HG03196 (cell line): ENCODE results near the gene MNDA.
A peak's percentile ranks its signal among the peaks of the same experiment; 100 is the strongest.

Experiments used
- ATAC-seq: cut with Tn5 transposase; IDR thresholded peaks from one replicate; pipeline ENCODE4 v1.9.1; 2021; ENCODE audit not compliant: unreplicated experiment

The MNDA gene

GRCh38 chr1:158830904-158831507, at the start of gene MNDA:
TSS of gene MNDA (plus strand) at chr1:158831351. CDS start at chr1:158842154, 10,803 bp downstream.
- peak; percentile 96 for ATAC-seq

GRCh38 chr1:158793604-158794003, 37.5 kb upstream of the MNDA start:
- no peak for ATAC-seq

- no peak for ATAC-seq
Measured at GRCh38 chr1:158794247-158794646, 36.9 kb upstream of the MNDA start.

- no peak for ATAC-seq
Measured at GRCh38 chr1:158798531-158798930, 32.6 kb upstream of the MNDA start.

DNA sequence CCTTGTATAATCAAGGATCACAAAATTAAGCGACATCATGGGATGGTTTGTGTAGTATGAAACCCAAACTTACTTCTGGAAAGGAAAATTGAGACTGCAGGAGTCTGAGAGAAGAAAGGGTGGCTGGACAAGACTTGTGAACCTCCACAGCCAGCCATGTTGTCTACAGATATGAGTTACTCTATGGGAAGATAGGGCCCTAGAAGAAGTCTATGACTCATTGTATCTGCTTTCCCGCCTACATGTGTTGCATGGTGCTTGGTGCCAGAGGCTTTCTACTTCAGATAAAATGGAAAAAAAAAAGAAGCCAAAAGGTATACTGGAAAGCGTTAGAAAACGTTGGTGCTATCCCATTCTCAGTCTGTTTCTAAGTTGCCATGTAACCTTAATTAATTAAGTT, 31.5 kb upstream of the MNDA start:
- ATAC-seq, result no peak

GRCh38 chr1:158800526-158800925, 30.6 kb upstream of the MNDA start:
- no peak for ATAC-seq

- ATAC-seq, result no peak
Measured at GRCh38 chr1:158801396-158801795, 29.8 kb upstream of the MNDA start.

DNA sequence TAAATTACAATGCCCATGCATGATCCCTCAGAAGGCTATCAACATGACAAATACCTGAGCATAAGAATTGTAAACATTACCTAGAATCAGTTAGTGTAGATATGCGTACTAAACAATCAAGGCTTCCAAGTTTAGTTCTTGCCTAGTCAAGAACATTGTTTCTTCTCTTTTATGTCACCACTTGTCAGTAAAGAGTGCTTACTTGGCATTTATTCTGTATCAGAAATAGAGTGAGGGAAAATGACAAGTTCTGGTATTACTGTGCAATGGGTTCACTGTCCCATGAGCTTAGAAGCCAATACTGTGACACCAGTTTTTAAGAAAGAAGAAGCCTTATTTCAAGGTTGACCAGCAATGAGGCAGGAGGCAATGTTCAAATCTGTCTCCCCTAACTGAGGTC, 27.5 kb upstream of the MNDA start:
- no peak for ATAC-seq

GRCh38 chr1:158806916-158807536, 24.1 kb upstream of the MNDA start:
- ATAC-seq, result no peak

DNA sequence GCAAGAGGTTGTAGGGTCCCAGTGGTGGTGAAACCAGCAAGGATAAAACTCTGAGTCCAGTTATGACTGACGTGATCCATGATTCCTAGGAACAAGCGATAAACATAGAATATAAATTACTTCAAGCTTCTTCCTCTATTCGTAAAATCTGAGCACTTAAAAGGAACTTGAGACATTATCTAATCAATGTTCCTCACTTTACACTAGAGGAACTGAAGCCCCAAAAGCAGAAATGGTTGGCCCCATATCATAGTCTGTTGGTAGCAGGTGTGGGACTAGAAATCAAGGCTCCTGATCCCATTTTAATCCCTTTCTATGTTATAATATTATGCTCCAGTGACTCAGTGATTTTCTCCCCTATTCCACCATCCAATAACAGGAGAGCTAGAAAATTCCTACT, 21.9 kb upstream of the MNDA start:
- ATAC-seq, result no peak

DNA sequence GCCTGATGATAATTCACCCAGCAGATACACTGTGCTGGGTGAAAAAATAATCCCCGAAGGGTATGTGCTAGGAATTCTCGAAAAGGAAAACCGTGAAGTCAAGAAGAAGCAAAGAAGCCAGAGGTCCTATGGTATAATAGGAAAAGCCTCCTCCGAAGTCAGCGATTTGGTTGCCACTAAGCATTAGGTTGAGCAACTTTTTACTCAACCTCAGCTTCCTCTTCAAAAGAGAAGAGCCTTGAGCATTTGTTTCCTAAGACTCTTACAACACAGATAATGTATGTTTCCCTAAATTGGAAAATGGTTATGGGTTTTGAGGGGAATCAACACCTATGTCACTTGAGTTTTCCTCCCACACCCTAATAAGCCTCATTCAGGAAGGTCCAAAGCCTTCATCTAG, 21.3 kb upstream of the MNDA start:
- ATAC-seq, result no peak

DNA sequence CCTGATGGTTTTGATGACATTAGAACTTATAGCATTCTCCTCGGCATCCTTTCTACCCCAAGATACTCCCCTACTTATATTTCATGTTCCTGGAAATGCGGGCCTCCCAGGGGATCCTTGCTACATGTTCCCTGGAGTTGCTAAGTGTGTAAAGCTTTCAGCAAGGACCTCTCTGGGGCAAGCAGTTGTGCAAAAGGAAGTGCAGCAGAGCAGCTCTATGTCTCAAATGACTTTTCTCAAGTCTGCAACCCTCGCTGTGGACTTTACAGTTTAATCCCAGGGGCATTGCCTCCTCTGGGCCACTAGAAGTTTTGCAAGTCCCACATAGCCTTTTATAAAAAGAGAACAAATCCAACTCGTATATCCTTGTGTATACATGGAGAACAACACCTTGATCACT, 20.8 kb upstream of the MNDA start:
- ATAC-seq, result no peak

DNA sequence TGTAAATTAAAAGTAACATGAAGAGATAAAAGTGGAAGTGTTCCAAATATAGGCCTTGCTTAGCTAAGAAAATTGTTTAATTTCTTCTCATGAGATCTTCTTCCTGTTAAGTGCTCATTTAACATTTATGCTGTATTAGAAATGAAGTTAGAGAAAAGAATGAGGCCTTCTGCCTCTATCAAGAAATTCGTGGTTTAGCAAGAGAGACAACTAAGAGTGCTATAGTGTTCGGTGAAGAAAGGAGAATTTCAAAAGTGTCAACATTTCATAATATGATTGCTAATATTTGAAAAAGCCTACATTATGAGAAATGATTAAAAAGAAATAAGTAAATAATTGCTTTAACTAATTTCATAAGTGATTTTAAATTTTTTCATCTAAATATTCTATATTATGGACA, 18.8 kb upstream of the MNDA start:
- no peak for ATAC-seq

DNA sequence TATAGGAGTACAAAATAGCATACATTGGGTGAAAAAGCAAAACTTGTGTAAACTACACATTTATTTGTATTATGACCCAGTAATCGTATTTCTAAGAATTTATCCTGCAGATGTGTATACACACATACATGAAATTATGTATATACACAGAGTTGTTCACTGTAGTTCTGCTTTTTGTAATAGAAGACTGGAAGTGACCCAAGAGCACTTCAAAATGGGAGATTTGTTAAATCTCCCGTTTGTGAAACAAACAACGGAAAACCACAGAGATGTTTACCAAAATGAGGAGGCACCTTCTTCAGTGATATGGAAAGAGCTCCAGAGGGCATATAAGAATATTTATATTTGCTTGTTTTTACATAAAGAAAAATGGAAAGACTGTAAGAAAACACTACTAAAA, 18.0 kb upstream of the MNDA start:
- no peak for ATAC-seq

GRCh38 chr1:158814970-158815369, 16.2 kb upstream of the MNDA start:
- no peak for ATAC-seq

- ATAC-seq, result no peak
Measured at GRCh38 chr1:158818560-158818959, 12.6 kb upstream of the MNDA start.

DNA sequence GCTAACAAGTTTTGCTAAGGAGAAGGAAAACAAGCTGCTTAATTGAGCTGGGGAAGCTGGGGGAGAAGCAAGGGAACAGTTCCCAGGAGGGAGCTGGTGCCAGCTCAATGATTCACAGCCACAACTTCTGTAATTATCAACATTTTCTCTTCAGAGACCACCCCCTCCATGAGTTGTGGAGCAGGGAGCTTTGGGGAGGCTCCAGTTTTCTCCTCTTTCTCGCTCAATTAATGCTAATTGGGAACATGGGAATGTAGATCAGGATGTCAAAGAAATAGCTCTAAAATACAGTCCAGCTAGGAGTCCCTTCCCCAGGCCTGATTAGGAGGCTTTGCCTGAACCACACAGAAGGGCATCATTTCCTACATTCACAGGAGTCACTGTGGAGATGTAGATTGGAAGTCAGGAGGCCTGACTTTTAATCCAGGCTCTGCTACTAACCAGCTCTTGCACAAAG, 12.1 kb upstream of the MNDA start:
- no peak for ATAC-seq

GRCh38 chr1:158819461-158820443, 11.4 kb upstream of the MNDA start:
- peak; percentile 63 for ATAC-seq

DNA sequence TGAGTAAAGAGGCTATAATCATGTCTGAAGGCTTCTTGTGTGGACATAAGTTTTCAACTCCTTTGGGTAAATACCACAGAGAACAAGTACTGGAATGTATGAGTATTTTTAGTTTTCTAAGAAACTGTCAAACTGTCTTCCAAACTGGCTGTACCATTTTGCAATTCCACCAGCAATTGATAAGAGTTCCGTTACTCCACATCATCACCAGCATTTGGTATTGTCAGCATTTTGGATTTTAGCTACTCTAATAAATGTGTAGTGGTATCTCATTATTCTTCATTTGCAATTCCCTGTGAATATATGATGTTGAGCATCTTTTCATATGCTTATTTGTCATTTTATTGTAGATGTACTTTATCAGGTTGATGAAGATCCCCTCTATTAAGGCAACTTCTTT, 9.4 kb upstream of the MNDA start:
- no peak for ATAC-seq

DNA sequence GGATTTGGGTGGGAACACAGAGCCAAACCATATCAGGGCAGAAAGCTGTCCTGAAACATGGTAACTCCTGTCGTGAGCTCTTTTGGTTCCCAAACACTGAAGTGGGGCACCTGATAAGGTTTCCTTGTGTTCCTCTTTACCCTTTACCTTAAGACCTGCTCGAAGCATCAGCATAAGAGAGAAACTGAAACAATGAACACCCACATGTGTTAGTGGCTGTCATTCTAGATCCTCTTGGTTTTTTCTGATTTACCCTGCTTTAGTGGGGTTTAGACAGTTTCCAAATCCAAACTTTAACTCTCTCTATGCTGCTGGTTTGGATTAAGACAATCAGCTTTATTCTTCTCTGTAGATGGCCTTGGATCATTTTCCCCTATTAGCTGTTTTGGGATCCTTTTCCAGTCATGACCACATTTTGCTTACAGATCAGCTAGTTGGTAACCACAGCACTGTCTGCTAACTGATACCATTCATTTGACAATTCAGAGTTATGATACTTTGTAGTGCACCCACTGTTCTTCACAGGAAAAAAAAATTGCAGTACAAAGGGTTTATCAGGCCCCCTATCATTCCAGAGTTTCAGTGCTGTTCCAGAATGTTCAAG, 975 bp upstream of the MNDA start:
- no peak for ATAC-seq

DNA sequence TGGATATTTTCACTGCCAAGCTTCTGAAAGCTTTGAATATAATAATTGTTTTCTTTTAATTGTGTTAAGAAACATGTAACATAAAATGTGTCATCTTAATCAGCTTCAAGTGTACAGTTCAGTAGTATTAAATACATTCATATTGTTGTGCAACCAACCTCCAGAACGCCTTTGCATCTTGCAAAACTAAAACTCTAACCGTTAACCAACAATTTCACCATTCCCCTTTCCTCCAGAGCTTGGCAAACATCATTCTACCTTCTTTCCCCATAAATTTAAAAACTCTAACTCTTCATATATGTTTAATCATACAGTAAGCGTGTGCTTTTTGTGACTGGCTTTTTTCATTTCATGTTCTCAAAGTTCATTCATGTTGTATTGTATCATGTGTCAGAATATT, 2.1 kb downstream of the MNDA start:
- no peak for ATAC-seq
